Measurements from ENCODE around the gene LRP5.

Gene LRP5

DNA sequence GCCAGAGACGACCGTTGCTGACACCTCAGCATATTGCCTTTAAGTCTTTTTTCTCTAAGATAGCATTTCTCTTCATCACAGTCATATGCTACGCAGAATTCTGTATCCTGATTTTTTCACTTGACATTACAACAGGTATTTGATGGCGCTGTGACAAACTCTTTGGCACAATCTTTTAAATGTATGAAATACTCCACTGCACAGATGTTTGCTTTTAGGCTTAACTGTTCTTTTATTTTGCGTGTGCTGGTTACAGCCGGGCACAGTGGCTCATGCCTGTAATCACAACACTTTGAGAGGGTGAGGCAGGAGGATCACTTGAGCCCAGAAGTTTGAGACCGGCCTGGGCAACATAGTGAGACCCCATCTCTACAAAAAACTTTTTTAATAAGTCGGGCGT is 96.1 kb downstream of the LRP5 start:
- no peak overlapping the region for H3K4me3 ChIP-seq (ENCODE audit: low read length)
- TF ChIP-seq, protein P1, sequence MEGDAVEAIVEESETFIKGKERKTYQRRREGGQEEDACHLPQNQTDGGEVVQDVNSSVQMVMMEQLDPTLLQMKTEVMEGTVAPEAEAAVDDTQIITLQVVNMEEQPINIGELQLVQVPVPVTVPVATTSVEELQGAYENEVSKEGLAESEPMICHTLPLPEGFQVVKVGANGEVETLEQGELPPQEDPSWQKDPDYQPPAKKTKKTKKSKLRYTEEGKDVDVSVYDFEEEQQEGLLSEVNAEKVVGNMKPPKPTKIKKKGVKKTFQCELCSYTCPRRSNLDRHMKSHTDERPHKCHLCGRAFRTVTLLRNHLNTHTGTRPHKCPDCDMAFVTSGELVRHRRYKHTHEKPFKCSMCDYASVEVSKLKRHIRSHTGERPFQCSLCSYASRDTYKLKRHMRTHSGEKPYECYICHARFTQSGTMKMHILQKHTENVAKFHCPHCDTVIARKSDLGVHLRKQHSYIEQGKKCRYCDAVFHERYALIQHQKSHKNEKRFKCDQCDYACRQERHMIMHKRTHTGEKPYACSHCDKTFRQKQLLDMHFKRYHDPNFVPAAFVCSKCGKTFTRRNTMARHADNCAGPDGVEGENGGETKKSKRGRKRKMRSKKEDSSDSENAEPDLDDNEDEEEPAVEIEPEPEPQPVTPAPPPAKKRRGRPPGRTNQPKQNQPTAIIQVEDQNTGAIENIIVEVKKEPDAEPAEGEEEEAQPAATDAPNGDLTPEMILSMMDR (IDR thresholded peaks at IDR 0.05; ENCODE audit: insufficient read depth, low read depth, low read length, missing control alignments): no peak
- no peak for DNase-seq (ENCODE audit: low read depth)

DNA sequence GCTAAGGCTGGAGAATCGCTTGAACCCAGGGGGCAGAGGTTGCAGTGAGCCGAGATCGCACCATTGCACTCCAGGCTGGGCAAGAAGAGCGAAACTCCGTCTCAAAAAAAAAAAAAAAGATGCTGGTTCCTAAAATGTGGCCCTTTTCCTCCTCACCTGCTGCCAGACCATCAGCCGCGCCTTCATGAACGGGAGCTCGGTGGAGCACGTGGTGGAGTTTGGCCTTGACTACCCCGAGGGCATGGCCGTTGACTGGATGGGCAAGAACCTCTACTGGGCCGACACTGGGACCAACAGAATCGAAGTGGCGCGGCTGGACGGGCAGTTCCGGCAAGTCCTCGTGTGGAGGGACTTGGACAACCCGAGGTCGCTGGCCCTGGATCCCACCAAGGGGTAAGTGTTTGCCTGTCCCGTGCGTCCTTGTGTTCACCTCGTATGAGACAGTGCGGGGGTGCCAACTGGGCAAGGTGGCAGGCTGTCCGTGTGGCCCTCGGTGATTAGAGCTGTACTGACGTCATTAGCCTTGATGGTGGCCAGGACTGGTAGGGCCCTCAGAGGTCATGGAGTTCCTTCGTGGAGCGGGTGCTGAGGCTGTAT is 97.5 kb downstream of the LRP5 start:
- TF ChIP-seq, protein P1 (IDR thresholded peaks at IDR 0.05; ENCODE audit: insufficient read depth, low read depth, low read length, missing control alignments): no peak
- no peak for DNase-seq (ENCODE audit: low read depth)

DNA sequence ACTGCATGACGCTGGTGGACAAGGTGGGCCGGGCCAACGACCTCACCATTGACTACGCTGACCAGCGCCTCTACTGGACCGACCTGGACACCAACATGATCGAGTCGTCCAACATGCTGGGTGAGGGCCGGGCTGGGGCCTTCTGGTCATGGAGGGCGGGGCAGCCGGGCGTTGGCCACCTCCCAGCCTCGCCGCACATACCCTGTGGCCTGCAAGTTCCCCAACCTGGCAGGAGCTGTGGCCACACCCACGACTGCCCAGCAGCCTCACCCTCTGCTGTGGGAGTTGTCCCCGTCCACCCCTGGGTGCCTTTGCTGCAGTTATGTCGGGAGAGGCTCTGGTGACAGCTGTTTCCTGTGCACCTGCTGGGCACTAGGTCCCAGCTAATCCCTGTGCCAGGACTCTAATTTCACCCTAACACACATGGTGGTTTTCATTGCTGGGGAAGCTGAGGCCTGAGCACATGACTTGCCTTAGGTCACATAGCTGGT is 99.2 kb downstream of the LRP5 start:
- no peak overlapping the region for H3K4me3 ChIP-seq (ENCODE audit: low read length)
- TF ChIP-seq, protein P1 (IDR thresholded peaks at IDR 0.05; ENCODE audit: insufficient read depth, low read depth, low read length, missing control alignments): no peak
- DNase-seq (ENCODE audit: low read depth): no peak

More for the DNA sequence above, 97.5 kb downstream of the LRP5 start:
- no peak overlapping the region for H3K4me3 ChIP-seq (ENCODE audit: low read length)

DNA sequence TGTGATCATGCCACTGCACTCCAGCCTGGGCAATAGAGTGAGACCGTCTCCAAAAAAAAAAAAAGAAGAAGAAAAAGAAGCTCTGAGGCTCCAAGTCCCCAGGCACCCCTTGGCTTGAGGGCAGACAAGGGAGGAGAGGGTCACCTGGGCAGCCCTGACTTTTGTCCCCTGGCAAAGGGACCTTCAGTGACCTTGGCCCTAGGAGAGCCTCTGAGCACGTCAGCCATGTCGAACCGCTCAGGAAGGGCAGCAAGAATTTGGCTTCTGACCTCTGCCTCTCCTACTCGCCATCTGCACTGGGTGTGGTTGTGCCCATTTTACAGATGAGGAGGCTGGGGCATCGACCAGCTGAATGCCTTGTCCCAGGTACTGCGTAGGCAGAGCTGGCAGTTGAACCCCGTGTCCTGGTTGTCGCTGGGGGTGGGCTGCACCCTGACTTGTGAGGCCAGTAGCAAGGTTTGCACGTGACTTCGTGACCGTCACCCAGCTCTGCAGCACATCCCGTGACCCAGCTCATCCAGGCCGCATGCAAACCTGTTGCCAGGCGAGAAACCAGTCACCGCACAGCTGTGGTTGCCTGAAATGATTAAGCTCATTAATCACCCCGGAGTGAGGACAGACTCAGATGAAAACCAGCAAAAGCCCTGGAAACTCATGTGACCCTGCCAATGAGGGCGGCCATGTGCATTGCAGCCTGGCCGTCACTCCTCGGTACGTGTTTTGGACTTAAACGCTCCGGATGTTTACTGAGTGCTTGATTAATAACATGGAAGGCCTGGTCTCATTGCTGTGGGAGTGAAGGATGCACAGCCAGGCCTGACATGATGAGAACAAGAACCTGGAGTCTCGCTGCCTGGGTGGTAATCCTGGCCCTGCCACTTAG is 100.4 kb downstream of the LRP5 start:
- peak; percentile 15 for DNase-seq (ENCODE audit: low read depth)
- TF ChIP-seq, protein P1 (IDR thresholded peaks at IDR 0.05; ENCODE audit: insufficient read depth, low read depth, low read length, missing control alignments): no peak
- H3K4me3 ChIP-seq (ENCODE audit: low read length): no peak overlapping the region

DNA sequence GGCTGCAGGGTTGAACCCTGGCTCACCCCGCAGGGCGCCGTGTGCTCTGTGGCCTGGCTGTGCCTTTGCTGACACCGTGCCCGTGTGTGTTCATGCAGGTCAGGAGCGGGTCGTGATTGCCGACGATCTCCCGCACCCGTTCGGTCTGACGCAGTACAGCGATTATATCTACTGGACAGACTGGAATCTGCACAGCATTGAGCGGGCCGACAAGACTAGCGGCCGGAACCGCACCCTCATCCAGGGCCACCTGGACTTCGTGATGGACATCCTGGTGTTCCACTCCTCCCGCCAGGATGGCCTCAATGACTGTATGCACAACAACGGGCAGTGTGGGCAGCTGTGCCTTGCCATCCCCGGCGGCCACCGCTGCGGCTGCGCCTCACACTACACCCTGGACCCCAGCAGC is 101.2 kb downstream of the LRP5 start:
- TF ChIP-seq, protein P1 (IDR thresholded peaks at IDR 0.05; ENCODE audit: insufficient read depth, low read depth, low read length, missing control alignments): no peak
- H3K4me3 ChIP-seq (ENCODE audit: low read length): no peak overlapping the region
- no peak for DNase-seq (ENCODE audit: low read depth)

DNA sequence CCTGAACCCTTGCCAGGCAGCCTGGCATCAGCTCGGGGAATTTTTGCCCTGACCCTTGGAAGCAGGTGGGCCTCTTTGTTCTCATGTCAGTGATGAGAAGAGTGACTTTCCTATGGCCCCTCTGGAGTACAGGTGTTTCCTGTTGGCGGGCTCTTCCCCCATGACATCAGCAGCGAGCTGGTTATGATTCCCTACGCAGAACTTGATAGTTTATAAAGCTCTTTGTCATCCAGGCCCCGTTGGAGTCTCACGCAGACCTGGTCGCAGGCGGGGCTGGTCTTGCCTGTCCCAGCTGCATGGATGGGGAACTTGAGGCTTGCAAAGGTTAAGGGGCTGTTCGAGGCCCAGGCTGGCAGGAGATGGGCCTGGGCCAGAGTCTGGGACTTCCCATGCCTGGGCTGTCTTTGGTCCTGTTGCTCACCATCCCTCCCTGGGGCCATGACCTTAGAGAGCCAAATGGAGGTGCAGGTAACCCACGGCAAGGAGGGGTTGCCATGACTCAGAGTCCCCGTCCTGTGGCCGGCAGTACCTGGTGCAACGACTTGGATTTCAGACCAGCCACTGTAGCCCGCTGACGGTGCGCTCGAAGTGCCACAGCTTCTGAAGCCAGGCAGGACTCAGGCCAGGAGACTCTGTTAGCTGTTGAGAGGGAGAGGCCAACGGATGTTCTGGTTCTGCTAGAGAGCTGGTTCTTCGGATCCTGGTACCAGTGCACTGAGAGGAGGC is 102.3 kb downstream of the LRP5 start:
- TF ChIP-seq, protein P1 (IDR thresholded peaks at IDR 0.05; ENCODE audit: insufficient read depth, low read depth, low read length, missing control alignments): no peak
- DNase-seq (ENCODE audit: low read depth): no peak
- H3K4me3 ChIP-seq (ENCODE audit: low read length): no peak overlapping the region

Data from epithelial cell of esophagus (primary cell).